Measurements from ENCODE around the gene CTNND2.

The CTNND2 gene

DNA sequence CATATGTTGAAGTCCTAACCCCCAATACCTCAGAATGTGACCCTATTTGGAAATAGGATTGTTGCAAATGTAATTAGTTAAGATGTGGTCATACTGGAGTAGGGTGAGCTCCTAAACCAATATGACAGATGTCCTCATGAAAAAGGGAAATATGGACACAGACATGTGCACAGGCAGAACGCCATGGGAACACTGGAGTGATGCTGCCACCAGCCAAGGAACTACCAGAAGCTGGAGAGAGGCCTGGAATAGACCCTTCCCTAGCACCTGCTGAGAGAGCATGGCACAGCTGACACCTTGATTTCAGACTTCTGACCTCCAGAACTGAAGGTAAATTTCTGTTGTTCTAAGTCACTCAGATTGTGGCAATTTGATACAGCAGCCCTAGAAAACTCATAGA lies 110.8 kb downstream of the CTNND2 start:
- Histone ChIP-seq H3K4me3 (ENCODE audit: low read depth in 1 of 2, low read length in 2 of 2) (no peak overlapping the region), H2AFZ (ENCODE audit: low read depth, low read length) (no peak overlapping the region), H3K4me2 (ENCODE audit: insufficient read depth, low read length) (no peak overlapping the region), H4K20me1 (ENCODE audit: insufficient read depth, low read length) (no peaks in the 10 kb centered on the region), H3K4me1 (ENCODE audit: insufficient read depth, low read length) (no peaks in the 10 kb centered on the region), H3K27me3 (ENCODE audit: insufficient read depth, low read length, poor library complexity) (no peaks in the 10 kb centered on the region), H3K79me2 (ENCODE audit: insufficient read depth, low read length) (no peaks in the 10 kb centered on the region), H3K9ac (ENCODE audit: low read depth, low read length) (no peak overlapping the region), H3K9me3 (ENCODE audit: insufficient read depth, low read length, severe bottlenecking) (no peaks in the 10 kb centered on the region), H3K36me3 (ENCODE audit: insufficient read depth, low read length) (no peaks in the 10 kb centered on the region), H3K27ac (ENCODE audit: low read length) (no peak overlapping the region)
- ATAC-seq (ENCODE audit: insufficient read depth, low read depth) (no peak), DNase-seq (no peak)
- TF ChIP-seq EZH2 (IDR thresholded peaks at IDR 0.05; ENCODE audit: borderline replicate concordance, low read depth, low read length, severe bottlenecking): no peak
- no peak for TF ChIP-seq CTCF (IDR thresholded peaks at IDR 0.05; ENCODE audit: borderline replicate concordance, extremely low read depth, low read length, poor library complexity, severe bottlenecking)

- TF ChIP-seq EZH2 (IDR thresholded peaks at IDR 0.05; ENCODE audit: borderline replicate concordance, low read depth, low read length, severe bottlenecking): no peak
- TF ChIP-seq CTCF (IDR thresholded peaks at IDR 0.05; ENCODE audit: borderline replicate concordance, extremely low read depth, low read length, poor library complexity, severe bottlenecking): no peak
- Histone ChIP-seq H3K4me3 (ENCODE audit: low read depth in 1 of 2, low read length in 2 of 2) (no peak overlapping the region), H4K20me1 (ENCODE audit: insufficient read depth, low read length) (no peaks in the 10 kb centered on the region), H3K79me2 (ENCODE audit: insufficient read depth, low read length) (no peaks in the 10 kb centered on the region), H3K36me3 (ENCODE audit: insufficient read depth, low read length) (no peaks in the 10 kb centered on the region), H3K27ac (ENCODE audit: low read length) (no peak overlapping the region), H3K9me3 (ENCODE audit: insufficient read depth, low read length, severe bottlenecking) (no peaks in the 10 kb centered on the region), H3K27me3 (ENCODE audit: insufficient read depth, low read length, poor library complexity) (no peaks in the 10 kb centered on the region), H3K9ac (ENCODE audit: low read depth, low read length) (no peak overlapping the region), H2AFZ (ENCODE audit: low read depth, low read length) (no peak overlapping the region), H3K4me2 (ENCODE audit: insufficient read depth, low read length) (no peak overlapping the region), H3K4me1 (ENCODE audit: insufficient read depth, low read length) (no peaks in the 10 kb centered on the region)
- DNase-seq (no peak), ATAC-seq (ENCODE audit: insufficient read depth, low read depth) (no peak)
Observed at GRCh38 chr5:11792621-11793020, 111.6 kb downstream of the CTNND2 start.

DNA sequence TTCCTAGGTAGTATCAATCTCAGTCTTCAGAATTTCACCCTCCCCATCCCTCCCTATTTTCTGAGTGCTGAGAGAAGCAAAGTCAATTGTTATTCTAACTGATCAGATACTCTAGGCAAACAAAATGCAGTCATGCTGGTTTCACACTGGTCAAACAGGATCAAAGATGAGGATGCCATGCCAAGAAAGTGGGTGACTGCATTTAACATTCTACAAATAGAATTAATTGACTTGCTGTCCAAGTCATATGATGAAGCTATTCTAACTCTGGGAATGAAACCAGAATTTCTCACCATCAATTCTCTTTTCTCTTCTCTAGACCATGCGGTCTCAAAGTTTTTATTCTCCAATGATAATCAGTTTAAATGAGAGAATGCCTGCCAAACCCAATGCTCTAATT lies 112.5 kb downstream of the CTNND2 start:
- Histone ChIP-seq H3K4me3 (ENCODE audit: low read depth in 1 of 2, low read length in 2 of 2) (no peak overlapping the region), H4K20me1 (ENCODE audit: insufficient read depth, low read length) (no peaks in the 10 kb centered on the region), H3K36me3 (ENCODE audit: insufficient read depth, low read length) (no peaks in the 10 kb centered on the region), H3K79me2 (ENCODE audit: insufficient read depth, low read length) (no peaks in the 10 kb centered on the region), H3K27me3 (ENCODE audit: insufficient read depth, low read length, poor library complexity) (no peaks in the 10 kb centered on the region), H2AFZ (ENCODE audit: low read depth, low read length) (no peak overlapping the region), H3K4me1 (ENCODE audit: insufficient read depth, low read length) (no peaks in the 10 kb centered on the region), H3K4me2 (ENCODE audit: insufficient read depth, low read length) (no peak overlapping the region), H3K9ac (ENCODE audit: low read depth, low read length) (no peak overlapping the region), H3K9me3 (ENCODE audit: insufficient read depth, low read length, severe bottlenecking) (no peaks in the 10 kb centered on the region), H3K27ac (ENCODE audit: low read length) (no peak overlapping the region)
- ATAC-seq (ENCODE audit: insufficient read depth, low read depth): no peak
- DNase-seq: no peak
- TF ChIP-seq CTCF (IDR thresholded peaks at IDR 0.05; ENCODE audit: borderline replicate concordance, extremely low read depth, low read length, poor library complexity, severe bottlenecking) (no peak), EZH2 (IDR thresholded peaks at IDR 0.05; ENCODE audit: borderline replicate concordance, low read depth, low read length, severe bottlenecking) (no peak)

DNA sequence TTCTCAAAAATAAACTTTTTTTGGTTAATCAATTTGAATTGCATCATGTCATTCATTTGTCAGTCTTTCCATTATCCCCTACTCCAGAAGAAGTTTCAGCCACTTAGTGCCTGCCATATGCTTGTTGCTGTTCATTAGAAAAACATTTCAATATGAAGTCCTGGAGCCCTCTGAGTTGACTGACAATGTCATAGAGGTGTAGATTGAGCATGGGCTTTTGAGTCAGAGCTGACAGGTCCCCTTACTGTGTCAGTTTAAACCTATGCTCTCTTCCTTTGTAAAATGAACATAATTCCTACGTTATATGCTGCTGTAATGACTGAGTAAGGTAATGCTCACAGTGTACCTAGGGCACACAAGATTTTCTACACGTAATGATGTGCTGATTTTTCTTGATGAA lies 114.0 kb downstream of the CTNND2 start:
- TF ChIP-seq EZH2 (IDR thresholded peaks at IDR 0.05; ENCODE audit: borderline replicate concordance, low read depth, low read length, severe bottlenecking): no peak
- TF ChIP-seq CTCF (IDR thresholded peaks at IDR 0.05; ENCODE audit: borderline replicate concordance, extremely low read depth, low read length, poor library complexity, severe bottlenecking): no peak
- H3K27me3 ChIP-seq (ENCODE audit: insufficient read depth, low read length, poor library complexity): no peaks in the 10 kb centered on the region
- no peaks in the 10 kb centered on the region for H3K9me3 ChIP-seq (ENCODE audit: insufficient read depth, low read length, severe bottlenecking)
- H4K20me1 ChIP-seq (ENCODE audit: insufficient read depth, low read length): no peaks in the 10 kb centered on the region
- DNase-seq (no peak), ATAC-seq (ENCODE audit: insufficient read depth, low read depth) (no peak)
- H3K79me2 ChIP-seq (ENCODE audit: insufficient read depth, low read length): no peaks in the 10 kb centered on the region
- no peak overlapping the region for H3K27ac ChIP-seq (ENCODE audit: low read length)
- no peaks in the 10 kb centered on the region for H3K36me3 ChIP-seq (ENCODE audit: insufficient read depth, low read length)
- H3K9ac ChIP-seq (ENCODE audit: low read depth, low read length): no peak overlapping the region
- no peaks in the 10 kb centered on the region for H3K4me1 ChIP-seq (ENCODE audit: insufficient read depth, low read length)
- H3K4me2 ChIP-seq (ENCODE audit: insufficient read depth, low read length): no peak overlapping the region
- no peak overlapping the region for H3K4me3 ChIP-seq (ENCODE audit: low read depth in 1 of 2, low read length in 2 of 2)
- H2AFZ ChIP-seq (ENCODE audit: low read depth, low read length): no peak overlapping the region

Data from DND-41 (cell line).